K562 (cell line): ENCODE results near the gene SLC22A23. TPM values are rescaled to one million over a fixed set of nuclear protein-coding genes. Genes with fewer than 3 reads are reported as not detected.

Experiments
- AFF1 ChIP-seq, 2 experiments: fragments of 450-650 bp; IDR thresholded peaks; 2 replicates each; pipeline ENCODE4 v1.6.1; 2018; ENCODE audit warnings: mild to moderate bottlenecking in 2 of 2, low read depth in 1 of 2; ENCODE audit not compliant: partially characterized antibody in 2 of 2
- BHLHE40 ChIP-seq: IDR thresholded peaks from 2 replicates; pipeline ENCODE4 v1.6.1; 2011; ENCODE audit warnings: low read length, improper control_type of control experiment
- CLOCK ChIP-seq: fragments of 250-450 bp; sonication (Bioruptor Pico); IDR thresholded peaks from 2 replicates; pipeline ENCODE4 v1.4.0; 2020; ENCODE audit warnings: mild to moderate bottlenecking, moderate library complexity, borderline replicate concordance
- CREB1 ChIP-seq, 2 experiments: sonication (generic) in 1 of 2; formaldehyde crosslinking in 1 of 2; IDR thresholded peaks; 2 replicates each; pipeline versions ENCODE4 v1.6.1 to v1.8.0; 2012 to 2022; ENCODE audit warnings: inconsistent platforms in 1 of 2, mild to moderate bottlenecking in 1 of 2, missing genetic modification reagents in 1 of 2, moderate library complexity in 1 of 2
- GTF2E2 ChIP-seq: fragments of 200-800 bp; sonication (Bioruptor generic); IDR thresholded peaks from 2 replicates; pipeline ENCODE4 v1.6.1; 2016; ENCODE audit warnings: missing genetic modification characterization, missing compliant biosample characterization
- HMGN3 ChIP-seq: IDR thresholded peaks from 2 replicates; pipeline ENCODE4 v1.6.1; 2011; ENCODE audit warnings: borderline replicate concordance, low read depth, mild to moderate bottlenecking, mixed read lengths, low read length; ENCODE audit not compliant: insufficient read length; ENCODE audit errors: extremely low read depth
- KHSRP ChIP-seq: fragments of 450-650 bp; IDR thresholded peaks from 2 replicates; pipeline ENCODE4 v1.6.1; 2017
- NBN ChIP-seq: fragments of 450-650 bp; IDR thresholded peaks from 2 replicates; pipeline ENCODE4 v1.6.1; 2016; ENCODE audit warnings: low read depth, mild to moderate bottlenecking
- NR0B1 ChIP-seq: fragments of 450-650 bp; IDR thresholded peaks from one replicate; pipeline ENCODE4 v1.6.1; 2018; ENCODE audit warnings: mild to moderate bottlenecking, moderate library complexity; ENCODE audit not compliant: partially characterized antibody
- NR2C2 ChIP-seq, 2 experiments: fragments of 200-800 bp in 1 of 2; sonication (Bioruptor generic) in 1 of 2; sonication (generic) in 1 of 2; formaldehyde crosslinking in 1 of 2; IDR thresholded peaks; 2 replicates each; pipeline versions ENCODE4 v1.6.1 to v1.8.0; 2016 to 2022; ENCODE audit warnings: mild to moderate bottlenecking in 1 of 2, missing compliant biosample characterization in 1 of 2, missing genetic modification characterization in 1 of 2, missing genetic modification reagents in 1 of 2
- PRPF4 ChIP-seq: fragments of 200-400 bp; formaldehyde crosslinking; IDR thresholded peaks from one replicate; pipeline ENCODE4 v1.6.1; 2017; ENCODE audit warnings: low read length, low read depth, mild to moderate bottlenecking; ENCODE audit not compliant: insufficient read depth, poor library complexity, severe bottlenecking
- RNF2 ChIP-seq: sonication (generic); IDR thresholded peaks from 2 replicates; pipeline ENCODE4 v1.6.1; 2016
- SAFB ChIP-seq: fragments of 200-400 bp; formaldehyde crosslinking; IDR thresholded peaks from 2 replicates; pipeline ENCODE4 v1.6.1; 2017; ENCODE audit warnings: low read depth, low read length, borderline replicate concordance
- SIX5 ChIP-seq, 2 experiments: IDR thresholded peaks; 2 replicates each; pipeline ENCODE4 v1.6.1; 2011; ENCODE audit warnings: low read length in 2 of 2, borderline replicate concordance in 1 of 2, low read depth in 1 of 2, mild to moderate bottlenecking in 1 of 2, moderate library complexity in 1 of 2; ENCODE audit not compliant: insufficient read depth in 1 of 2
- STAT5B ChIP-seq: fragments of 250-450 bp; sonication (Bioruptor Pico); IDR thresholded peaks from 2 replicates; pipeline ENCODE4 v1.8.0; 2021; ENCODE audit warnings: mild to moderate bottlenecking, inconsistent platforms
- TCF3 ChIP-seq: sonication (generic); formaldehyde crosslinking; IDR thresholded peaks from 2 replicates; pipeline ENCODE4 v1.4.0; 2020; ENCODE audit warnings: mild to moderate bottlenecking, missing genetic modification reagents
- ZKSCAN3 ChIP-seq: fragments of 250-450 bp; sonication (Bioruptor Pico); IDR thresholded peaks from 2 replicates; pipeline ENCODE4 v1.4.0; 2020
- ZNF212 ChIP-seq: fragments of 450-650 bp; formaldehyde crosslinking; IDR thresholded peaks from 2 replicates; pipeline ENCODE4 v1.4.0; 2020; ENCODE audit warnings: mild to moderate bottlenecking
- polyA plus RNA-seq, 8 experiments: library from polyadenylated mRNA; depleted of rRNA in 4 of 8; stranded (reverse) in 5 of 8; unstranded in 3 of 8; fragments of >200 nt; fragmentation: Nextera tagmentation in 2 of 8; fragmentation: Illumina TruSeq in 1 of 8; extraction: Ambion mirVana in 2 of 8; extraction: Trizol in 1 of 8; gene quantifications; 2 replicates each; pipeline versions ENCODE4 v1.2.1 to v1.2.3, GENCODE V29; 2011 to 2014; ENCODE audit warnings: inconsistent platforms in 1 of 8, missing spikeins in 1 of 8
- total RNA-seq, 7 experiments: library from RNA; depleted of rRNA in 6 of 7; stranded (reverse); fragments of >200 nt in 6 of 7; fragmentation: Illumina TruSeq in 2 of 7; extraction: Trizol in 2 of 7; gene quantifications; 2 replicates each; pipeline versions ENCODE4 v1.2.1 to v1.2.3, GENCODE V29; 2011 to 2021; ENCODE audit warnings: low replicate concordance in 1 of 7

Gene SLC22A23
- total and polyA plus RNA-seq, 9 of the 15 experiments (the other 6 are each of a cell fraction or from before 2014, with no cell fraction given): 0.30 to 8.7 (median 2.5) TPM

GRCh38 chr6:3337521-3338350, 119.1 kb downstream of the SLC22A23 start (continued):
- TF ChIP-seq CREB1 (IDR thresholded peaks at IDR 0.05): peak; percentile 5; the same call in 1 of the 2 replicates
- TF ChIP-seq CREB1 (CRISPR knock-in tag; IDR thresholded peaks at IDR 0.05): no peak
- TF ChIP-seq HMGN3: no peak
- TF ChIP-seq CLOCK (CRISPR knock-in tag): no peak
- no peak for TF ChIP-seq SAFB
- no peak for TF ChIP-seq RNF2
- no peak for TF ChIP-seq BHLHE40
- no peak for TF ChIP-seq NR2C2 (CRISPR knock-in tag; IDR thresholded peaks at IDR 0.05)
- TF ChIP-seq NR2C2 (tag; IDR thresholded peaks at IDR 0.05): no peak; the same call in 1 of the 2 replicates
- no peak for TF ChIP-seq STAT5B (CRISPR knock-in tag)
- TF ChIP-seq NBN: no peak
- no peak for TF ChIP-seq PRPF4
- TF ChIP-seq NR0B1: no peak
- no peak for TF ChIP-seq ZKSCAN3
- no peak for TF ChIP-seq ZNF212
- TF ChIP-seq GTF2E2 (tag): 0 out of 2 replicates have a peak, but pooled peaks have one; percentile 63
- no peak for TF ChIP-seq TCF3 (CRISPR knock-in tag)
- TF ChIP-seq KHSRP: no peak
- no peak for TF ChIP-seq SIX5 (IDR thresholded peaks at IDR 0.05; ENCODE audit: borderline replicate concordance in 1 of 2, insufficient read depth in 1 of 2, low read depth in 1 of 2, low read length in 2 of 2)
- no peak for TF ChIP-seq AFF1 (IDR thresholded peaks at IDR 0.05; ENCODE audit: low read depth in 1 of 2, partially characterized antibody in 2 of 2)
